AG09309 (cell line): ENCODE measurements around the gene GRK3.

Experiments used
- DNase-seq: peaks from one replicate; pipeline ENCODE4 v3.0.0-alpha.2; 2010; ENCODE audit warnings: low read depth
- H3K4me3 ChIP-seq: 2 replicates; pipeline ENCODE4 v1.5.1; 2011; ENCODE audit warnings: mild to moderate bottlenecking, low read depth, low read length, moderate library complexity; ENCODE audit not compliant: control insufficient read depth
- CTCF ChIP-seq: IDR thresholded peaks from 2 replicates; pipeline ENCODE4 v1.5.1; 2011; ENCODE audit warnings: mild to moderate bottlenecking, low read depth, low read length, inconsistent platforms; ENCODE audit not compliant: insufficient read depth, control insufficient read depth; ENCODE audit errors: missing control alignments

Gene GRK3

DNA sequence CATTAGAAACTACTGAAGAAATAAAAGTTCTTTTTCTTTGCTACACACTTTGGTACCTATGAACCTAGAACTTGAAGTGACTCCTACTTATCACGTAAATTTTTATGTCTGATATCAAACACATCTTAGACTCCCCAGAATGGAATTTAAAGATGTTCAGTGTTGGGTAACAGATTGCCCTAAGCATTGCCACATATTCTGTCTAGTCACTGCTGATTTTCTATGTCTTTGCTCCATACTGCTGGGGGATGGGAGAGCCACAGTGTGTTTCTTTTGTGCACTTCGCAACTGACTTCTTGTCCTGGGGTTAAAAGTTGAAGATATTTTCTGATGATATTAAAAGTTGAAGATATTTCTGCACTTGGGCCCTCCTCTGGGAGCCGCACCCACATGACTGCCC is 158.2 kb downstream of the GRK3 start:
- no peak overlapping the region for H3K4me3 ChIP-seq
- TF ChIP-seq CTCF: no peak
- DNase-seq: no peak

DNA sequence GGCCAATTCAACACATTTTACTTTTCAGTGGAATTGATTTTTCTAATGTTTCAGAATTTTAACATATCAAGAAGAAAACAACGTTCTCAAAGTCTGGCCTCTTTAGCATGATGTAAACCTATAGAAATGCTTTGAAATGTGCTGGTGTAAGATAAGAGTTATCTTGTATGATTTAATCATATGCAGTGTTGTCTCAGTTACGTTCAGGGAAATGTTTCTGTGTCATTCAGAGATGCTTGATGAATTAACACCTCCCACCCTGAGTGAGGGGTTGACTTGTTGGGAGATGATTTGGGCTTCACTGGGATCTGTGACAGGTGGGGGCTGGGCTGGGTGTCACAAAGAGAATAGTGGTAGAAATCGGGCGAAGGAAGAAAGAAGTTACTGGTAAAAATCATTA is 161.8 kb downstream of the GRK3 start:
- DNase-seq: no peak
- TF ChIP-seq CTCF: no peak
- H3K4me3 ChIP-seq: no peak overlapping the region

GRCh38 chr22:25728071-25728470 is 163.6 kb downstream of the GRK3 start:
- no peak for DNase-seq
- H3K4me3 ChIP-seq: no peak overlapping the region
- TF ChIP-seq CTCF: no peak

DNA sequence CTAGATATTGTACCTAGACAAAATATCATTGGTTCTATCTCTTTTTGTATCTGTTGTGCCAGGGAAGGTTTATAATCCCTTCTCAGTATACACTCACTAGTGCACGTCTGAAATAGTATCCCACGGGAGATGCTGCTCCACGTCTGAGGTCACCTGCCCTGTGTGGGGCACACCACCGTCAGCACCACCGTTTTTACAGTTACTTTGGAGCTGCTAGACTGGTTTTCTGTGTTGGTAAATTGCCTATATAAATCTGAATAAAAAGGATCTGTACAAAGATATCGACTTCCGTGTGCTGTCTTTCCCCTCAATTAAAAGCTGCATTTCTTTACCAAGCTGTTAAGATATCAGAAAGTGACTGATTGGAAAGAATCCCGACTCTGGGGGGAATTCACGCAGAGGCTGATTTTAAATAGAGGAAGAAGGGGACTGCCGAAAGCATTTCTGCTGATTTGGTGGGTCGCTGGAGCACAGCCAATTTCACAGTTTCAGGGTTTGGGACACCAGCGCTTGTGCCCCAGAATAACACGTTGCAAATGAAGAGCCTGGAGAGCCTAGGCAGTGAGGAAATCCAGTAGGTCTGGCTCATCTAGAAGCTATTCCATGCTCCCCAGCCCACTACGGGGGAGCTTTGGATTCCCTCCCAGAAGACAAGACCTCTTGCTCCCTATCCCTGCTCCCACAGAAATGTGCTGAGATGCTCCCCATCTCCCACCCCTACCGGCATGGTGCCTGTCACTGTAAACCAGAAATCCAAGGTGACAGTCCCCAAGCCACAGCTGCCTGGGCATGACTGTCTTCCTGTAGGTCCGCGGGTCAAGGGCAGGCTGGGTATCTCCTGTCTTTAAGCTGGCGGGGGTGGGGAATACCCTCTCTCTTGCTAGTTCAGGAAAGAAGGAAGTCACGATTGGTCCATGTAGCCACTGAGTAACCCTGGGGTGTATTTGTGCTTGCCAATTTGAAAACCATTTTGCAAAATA is 164.8 kb downstream of the GRK3 start:
- DNase-seq: no peak
- no peak for TF ChIP-seq CTCF
- H3K4me3 ChIP-seq: no peak overlapping the region

- no peak for DNase-seq
- no peak for TF ChIP-seq CTCF
- H3K4me3 ChIP-seq: no peak overlapping the region
Observed at GRCh38 chr22:25735650-25736049, 171.2 kb downstream of the GRK3 start.

DNA sequence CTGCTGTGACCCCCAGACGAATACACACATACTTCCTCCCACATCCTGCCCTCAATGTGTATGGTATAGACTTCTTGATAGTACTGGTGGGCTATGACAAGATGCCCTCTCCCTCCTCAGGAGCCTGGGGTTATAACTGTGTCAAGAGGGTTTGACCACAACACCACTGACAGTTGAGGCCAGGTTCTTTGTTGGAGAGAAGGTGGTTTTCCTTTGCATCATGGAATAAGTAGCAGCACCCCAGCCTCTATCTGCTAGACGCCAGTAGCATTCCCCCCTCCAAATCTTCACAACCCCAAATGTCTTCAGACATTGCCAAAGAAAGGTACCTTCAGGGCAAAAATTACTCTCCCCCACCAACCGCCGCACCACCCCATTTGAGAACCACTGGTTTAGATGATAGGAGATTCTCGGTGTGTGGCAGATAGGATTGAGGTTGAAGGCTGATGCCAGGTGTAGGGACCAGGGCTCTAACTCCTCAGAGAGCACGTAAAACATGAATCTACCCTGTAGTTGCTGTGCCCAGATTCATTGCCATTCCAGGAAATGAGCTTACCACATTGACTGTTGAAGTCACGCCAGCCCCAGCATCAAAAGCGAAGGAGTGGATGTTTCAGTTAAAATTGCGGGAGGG is 172.0 kb downstream of the GRK3 start:
- TF ChIP-seq CTCF: no peak
- no peak overlapping the region for H3K4me3 ChIP-seq
- no peak for DNase-seq
